ENCODE measurements around the gene ANK3.
"Not testable (repeated sequence)": the region's sequence is repeated elsewhere in the genome, so short reads cannot be mapped to it uniquely, and the experiment has no call there.

The ANK3 gene

DNA sequence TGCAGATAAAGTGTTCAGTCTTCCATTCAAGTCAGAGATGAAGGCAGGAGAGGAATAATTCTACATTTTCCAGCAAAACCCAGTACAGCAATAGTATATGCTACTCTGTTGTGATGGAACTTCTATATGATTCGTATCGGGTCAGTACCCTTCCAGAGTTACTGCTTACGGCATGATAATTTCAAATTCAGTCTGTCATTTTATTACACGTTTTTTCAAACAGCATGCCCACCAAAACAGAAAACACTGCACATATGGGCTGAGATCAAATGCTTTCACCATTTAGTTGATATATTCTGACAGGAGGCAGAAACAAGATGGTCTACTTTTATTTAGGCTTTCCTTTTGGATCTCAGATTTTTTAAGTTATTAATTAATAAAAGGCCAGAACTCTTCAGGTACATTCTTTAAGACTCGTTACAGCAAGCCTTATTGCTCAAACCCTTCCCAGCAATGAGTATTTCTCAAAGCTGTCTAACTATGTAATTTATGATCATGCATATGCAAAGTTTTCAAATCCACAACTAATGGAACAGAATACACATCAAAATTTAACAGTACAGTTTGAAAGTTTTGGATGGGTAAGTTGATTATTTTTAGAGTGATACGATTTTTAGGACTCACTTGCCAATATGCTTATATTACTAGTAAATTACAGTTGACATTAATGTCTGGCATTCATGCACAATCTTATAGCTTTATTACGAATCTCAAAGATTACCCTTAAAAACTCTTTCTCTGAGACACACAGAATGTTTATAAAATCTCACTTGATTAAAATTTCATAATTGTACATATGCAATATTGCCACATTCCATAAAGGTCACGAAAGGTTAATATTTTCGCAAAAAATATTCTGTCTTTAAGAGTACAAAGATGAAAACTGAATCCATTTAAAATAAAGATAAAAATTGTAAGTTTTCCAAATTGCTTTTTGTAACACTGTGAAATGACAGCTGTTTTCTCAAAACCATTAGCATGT lies 91.0 kb downstream of the ANK3 start:
- in situ Hi-C loops (cut with MboI; ENCODE audit: low pct_unique_long_range_greater_than_20kb, low sequenced_read_pairs, unreplicated experiment) = no loop called here
- DNase-seq (ENCODE audit: low spot score) = no peak
- TF ChIP-seq, protein P1, sequence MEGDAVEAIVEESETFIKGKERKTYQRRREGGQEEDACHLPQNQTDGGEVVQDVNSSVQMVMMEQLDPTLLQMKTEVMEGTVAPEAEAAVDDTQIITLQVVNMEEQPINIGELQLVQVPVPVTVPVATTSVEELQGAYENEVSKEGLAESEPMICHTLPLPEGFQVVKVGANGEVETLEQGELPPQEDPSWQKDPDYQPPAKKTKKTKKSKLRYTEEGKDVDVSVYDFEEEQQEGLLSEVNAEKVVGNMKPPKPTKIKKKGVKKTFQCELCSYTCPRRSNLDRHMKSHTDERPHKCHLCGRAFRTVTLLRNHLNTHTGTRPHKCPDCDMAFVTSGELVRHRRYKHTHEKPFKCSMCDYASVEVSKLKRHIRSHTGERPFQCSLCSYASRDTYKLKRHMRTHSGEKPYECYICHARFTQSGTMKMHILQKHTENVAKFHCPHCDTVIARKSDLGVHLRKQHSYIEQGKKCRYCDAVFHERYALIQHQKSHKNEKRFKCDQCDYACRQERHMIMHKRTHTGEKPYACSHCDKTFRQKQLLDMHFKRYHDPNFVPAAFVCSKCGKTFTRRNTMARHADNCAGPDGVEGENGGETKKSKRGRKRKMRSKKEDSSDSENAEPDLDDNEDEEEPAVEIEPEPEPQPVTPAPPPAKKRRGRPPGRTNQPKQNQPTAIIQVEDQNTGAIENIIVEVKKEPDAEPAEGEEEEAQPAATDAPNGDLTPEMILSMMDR (IDR thresholded peaks at IDR 0.05; ENCODE audit: extremely low read depth, insufficient read depth, missing control alignments) = no peak

DNA sequence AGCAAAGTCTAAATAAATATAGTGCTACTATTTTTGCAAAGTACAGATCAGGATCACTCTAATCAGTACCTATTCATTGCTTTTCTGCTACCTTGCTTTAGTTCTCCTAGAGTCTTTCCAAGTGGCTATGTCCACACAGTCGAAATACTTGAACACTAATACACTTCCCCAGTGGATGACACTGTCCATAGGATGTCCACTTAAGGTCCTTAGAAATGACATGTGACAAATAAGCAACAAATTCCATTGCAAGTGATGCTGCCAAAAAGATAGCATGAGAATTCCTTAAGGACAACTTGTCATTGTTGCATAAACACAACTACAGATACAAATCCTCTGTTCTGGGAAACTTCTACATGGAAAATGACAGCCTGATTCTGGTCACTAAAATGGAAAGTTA lies 93.6 kb downstream of the ANK3 start:
- TF ChIP-seq, protein P1 (IDR thresholded peaks at IDR 0.05; ENCODE audit: extremely low read depth, insufficient read depth, missing control alignments) = no peak
- in situ Hi-C loops (cut with MboI; ENCODE audit: low pct_unique_long_range_greater_than_20kb, low sequenced_read_pairs, unreplicated experiment) = no loop called here

DNA sequence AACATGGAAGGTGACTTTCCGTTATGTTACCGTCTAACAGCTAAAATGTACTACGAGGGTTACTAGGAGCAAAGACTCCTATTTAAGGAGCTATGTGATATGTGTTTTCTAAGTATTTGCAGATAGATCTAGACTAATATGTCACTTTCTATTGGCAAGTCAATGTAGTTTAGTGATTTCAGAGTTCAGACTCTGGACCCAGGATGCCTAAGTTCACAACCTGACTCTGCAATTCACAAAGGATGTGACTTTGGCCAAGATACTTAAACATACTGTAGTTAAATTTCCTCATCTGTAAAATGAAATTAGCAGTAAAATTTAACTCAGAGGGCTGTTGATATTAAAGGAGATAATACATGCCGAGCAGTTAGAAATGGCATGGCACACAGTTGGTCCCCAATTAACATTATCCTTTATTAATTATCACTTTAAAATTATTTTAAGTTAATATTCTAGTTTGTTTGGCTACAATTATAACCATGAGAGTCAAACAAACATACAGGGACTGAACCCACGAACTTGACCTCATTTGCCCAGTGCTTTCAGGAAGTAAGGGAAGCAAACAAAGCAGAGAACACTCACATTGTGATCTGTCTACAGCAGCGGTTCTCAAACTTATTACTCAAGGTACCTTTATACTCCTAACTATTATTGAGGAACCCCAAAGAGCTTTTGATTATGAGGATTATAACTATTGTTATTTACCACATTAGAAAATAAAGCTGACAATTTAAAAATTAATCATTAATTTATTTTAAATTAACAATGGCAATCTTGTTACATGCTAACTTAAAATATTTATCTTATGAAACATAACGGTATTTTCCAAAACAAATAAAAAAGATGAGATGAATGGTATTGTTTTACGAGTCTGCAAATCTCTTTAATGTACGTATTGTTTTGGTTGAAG lies 94.4 kb downstream of the ANK3 start:
- no peak for DNase-seq (ENCODE audit: low spot score)
- TF ChIP-seq, protein P1 (IDR thresholded peaks at IDR 0.05; ENCODE audit: extremely low read depth, insufficient read depth, missing control alignments) = no peak
- in situ Hi-C loops (cut with MboI; ENCODE audit: low pct_unique_long_range_greater_than_20kb, low sequenced_read_pairs, unreplicated experiment) = no loop called here

More for the DNA sequence above, 93.6 kb downstream of the ANK3 start:
- no peak for DNase-seq (ENCODE audit: low spot score)

DNA sequence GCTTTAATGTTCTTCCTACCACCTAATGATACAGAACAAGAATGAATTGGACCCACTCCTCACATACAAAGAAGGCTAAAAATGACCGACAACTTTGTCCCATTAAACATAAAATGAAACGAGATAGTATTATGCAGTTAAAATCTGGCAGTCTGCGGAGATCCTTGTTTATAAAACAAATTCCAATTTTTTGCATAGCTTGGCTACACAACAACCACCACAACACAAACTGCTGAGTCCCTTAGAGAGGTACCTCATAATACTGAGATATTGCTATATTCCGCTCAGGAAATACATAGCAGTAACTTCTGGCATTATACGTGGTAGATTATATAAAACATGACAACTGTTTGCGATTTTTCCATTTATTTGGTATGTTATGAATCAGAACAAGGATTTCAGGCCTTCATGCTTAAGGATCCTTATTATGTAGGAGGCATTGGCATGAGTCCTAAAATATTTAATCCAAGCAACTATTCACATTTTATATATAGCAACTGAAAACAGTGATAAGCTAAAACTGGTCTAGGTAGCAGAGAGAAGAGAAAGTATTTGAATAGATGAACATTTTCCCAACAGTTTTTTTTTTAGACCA lies 96.0 kb downstream of the ANK3 start:
- in situ Hi-C loops (cut with MboI; ENCODE audit: low pct_unique_long_range_greater_than_20kb, low sequenced_read_pairs, unreplicated experiment) = no loop called here
- TF ChIP-seq, protein P1 (IDR thresholded peaks at IDR 0.05; ENCODE audit: extremely low read depth, insufficient read depth, missing control alignments) = no peak
- no peak for DNase-seq (ENCODE audit: low spot score)

DNA sequence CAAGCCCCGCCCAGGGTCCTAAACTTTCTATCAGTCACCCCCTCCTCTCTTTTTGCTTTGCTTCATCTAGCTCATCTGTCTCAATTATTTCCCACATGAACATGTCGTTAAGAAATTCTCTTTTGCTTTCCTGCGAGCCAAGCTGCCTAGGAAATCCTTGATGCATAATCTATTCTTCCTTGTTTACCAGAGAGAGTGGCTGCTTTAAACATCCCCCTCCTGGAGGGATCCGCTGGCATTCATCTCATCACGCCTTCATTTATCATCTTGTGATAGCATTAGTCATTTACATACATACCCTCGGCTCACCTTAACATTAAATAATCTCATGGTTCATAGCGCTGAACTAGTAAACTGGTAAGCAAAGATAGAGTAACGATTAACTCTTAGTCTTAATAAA lies 96.7 kb downstream of the ANK3 start:
- DNase-seq (ENCODE audit: low spot score) = no peak
- TF ChIP-seq, protein P1 (IDR thresholded peaks at IDR 0.05; ENCODE audit: extremely low read depth, insufficient read depth, missing control alignments) = no peak
- in situ Hi-C loops (cut with MboI; ENCODE audit: low pct_unique_long_range_greater_than_20kb, low sequenced_read_pairs, unreplicated experiment) = no loop called here

DNA sequence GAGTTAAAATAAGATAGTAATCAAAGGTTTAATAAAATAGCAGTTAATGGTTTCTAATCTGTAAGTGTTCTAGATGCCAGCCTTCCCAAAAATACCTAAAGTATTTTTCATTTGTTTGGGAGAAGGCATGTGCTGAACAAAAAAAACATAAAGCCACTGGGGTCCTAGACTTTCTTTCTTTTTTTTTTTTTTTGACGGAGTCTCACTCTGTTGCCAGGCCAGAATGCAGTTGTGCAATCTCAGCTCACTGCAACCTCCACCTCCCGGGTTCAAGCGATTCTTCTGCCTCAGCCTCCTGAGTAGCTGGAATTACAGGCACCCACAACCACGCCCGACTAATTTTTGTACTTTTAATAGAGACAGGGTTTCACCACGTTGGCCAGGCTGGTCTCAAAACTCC lies 97.1 kb downstream of the ANK3 start:
- not testable (repeated sequence) for DNase-seq (ENCODE audit: low spot score)

More for the DNA sequence above, 97.1 kb downstream of the ANK3 start:
- in situ Hi-C loops (cut with MboI; ENCODE audit: low pct_unique_long_range_greater_than_20kb, low sequenced_read_pairs, unreplicated experiment) = not testable (repeated sequence)

Data from GM13977 (cell line).